A549 (cell line): ENCODE measurements around the gene ARG2.

Source experiments
- CEBPB ChIP-seq, 2 experiments: fragments of >200 bp in 1 of 2; sonication (Bioruptor Twin) in 1 of 2; formaldehyde crosslinking in 1 of 2; IDR thresholded peaks; 2 replicates each; pipeline ENCODE4 v1.6.1; 2012 to 2016
- CTCF ChIP-seq: fragments of >200 bp; sonication (Bioruptor Twin); formaldehyde crosslinking; IDR thresholded peaks from 3 replicates; pipeline ENCODE4 v1.5.1; 2016
- EP300 ChIP-seq, 2 experiments: fragments of >200 bp; sonication (Bioruptor Twin); formaldehyde crosslinking; IDR thresholded peaks; 2 replicates in 1 of 2; 3 replicates in 1 of 2; pipeline ENCODE4 v1.6.1; 2016 to 2017
- JUNB ChIP-seq: fragments of >200 bp; sonication (Bioruptor Twin); formaldehyde crosslinking; IDR thresholded peaks from 2 replicates; pipeline ENCODE4 v1.6.1; 2016
- MAFK ChIP-seq: fragments of 450-650 bp; IDR thresholded peaks from 2 replicates; pipeline ENCODE4 v1.6.1; 2014; ENCODE audit not compliant: partially characterized antibody
- MAX ChIP-seq: IDR thresholded peaks from 2 replicates; pipeline ENCODE4 v1.6.1; 2012
- POLR2A ChIP-seq: IDR thresholded peaks from 2 replicates; pipeline ENCODE4 v1.6.1; 2012; ENCODE audit warnings: mild to moderate bottlenecking, low read length
- TF ChIP-seq, protein P1 (sequence below): fragments of 200-600 bp; sonication (generic); IDR thresholded peaks from 2 replicates; pipeline ENCODE4 v1.6.1; 2016; ENCODE audit warnings: antibody characterized with exemption, mild to moderate bottlenecking, moderate library complexity

DNA sequence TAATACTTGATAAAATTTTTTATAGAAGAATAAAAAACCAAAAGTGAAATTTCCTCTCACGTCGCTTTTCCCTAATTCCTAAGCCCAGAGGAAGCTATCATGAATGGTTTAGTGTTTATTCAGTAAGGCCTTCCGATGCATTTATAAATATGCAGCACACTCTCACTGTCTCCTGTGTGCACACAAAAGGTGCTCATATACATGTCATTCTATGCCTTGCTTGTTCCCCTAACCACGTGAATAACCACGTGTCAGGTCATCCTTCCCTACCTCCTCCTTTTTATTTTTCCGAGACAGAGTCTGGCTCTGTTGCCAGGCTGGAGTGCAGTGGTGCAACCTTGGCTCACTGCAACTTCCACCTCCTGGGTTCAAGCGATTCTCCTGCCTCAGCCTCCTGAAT, 49.3 kb upstream of the ARG2 start:
- TF ChIP-seq JUNB (no peak), CEBPB (IDR thresholded peaks at IDR 0.05) (no peak), POLR2A (no peak), EP300 (IDR thresholded peaks at IDR 0.05) (no peak), MAFK (no peak), CTCF (no peak), MAX (no peak)
- TF ChIP-seq, protein P1, sequence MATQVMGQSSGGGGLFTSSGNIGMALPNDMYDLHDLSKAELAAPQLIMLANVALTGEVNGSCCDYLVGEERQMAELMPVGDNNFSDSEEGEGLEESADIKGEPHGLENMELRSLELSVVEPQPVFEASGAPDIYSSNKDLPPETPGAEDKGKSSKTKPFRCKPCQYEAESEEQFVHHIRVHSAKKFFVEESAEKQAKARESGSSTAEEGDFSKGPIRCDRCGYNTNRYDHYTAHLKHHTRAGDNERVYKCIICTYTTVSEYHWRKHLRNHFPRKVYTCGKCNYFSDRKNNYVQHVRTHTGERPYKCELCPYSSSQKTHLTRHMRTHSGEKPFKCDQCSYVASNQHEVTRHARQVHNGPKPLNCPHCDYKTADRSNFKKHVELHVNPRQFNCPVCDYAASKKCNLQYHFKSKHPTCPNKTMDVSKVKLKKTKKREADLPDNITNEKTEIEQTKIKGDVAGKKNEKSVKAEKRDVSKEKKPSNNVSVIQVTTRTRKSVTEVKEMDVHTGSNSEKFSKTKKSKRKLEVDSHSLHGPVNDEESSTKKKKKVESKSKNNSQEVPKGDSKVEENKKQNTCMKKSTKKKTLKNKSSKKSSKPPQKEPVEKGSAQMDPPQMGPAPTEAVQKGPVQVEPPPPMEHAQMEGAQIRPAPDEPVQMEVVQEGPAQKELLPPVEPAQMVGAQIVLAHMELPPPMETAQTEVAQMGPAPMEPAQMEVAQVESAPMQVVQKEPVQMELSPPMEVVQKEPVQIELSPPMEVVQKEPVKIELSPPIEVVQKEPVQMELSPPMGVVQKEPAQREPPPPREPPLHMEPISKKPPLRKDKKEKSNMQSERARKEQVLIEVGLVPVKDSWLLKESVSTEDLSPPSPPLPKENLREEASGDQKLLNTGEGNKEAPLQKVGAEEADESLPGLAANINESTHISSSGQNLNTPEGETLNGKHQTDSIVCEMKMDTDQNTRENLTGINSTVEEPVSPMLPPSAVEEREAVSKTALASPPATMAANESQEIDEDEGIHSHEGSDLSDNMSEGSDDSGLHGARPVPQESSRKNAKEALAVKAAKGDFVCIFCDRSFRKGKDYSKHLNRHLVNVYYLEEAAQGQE: no peak
